Activated CD8-positive, alpha-beta memory T cell treated with anti-CD3 and anti-CD28 coated beads for 1 hour (primary cell): Measurements from ENCODE around the gene KCNIP4.
"Not testable (repeated sequence)": the region's sequence is repeated elsewhere in the genome, so short reads cannot be mapped to it uniquely, and the experiment has no call there.

Source experiments
- DNase-seq, 2 donors: peaks; one replicate each; pipeline ENCODE4 v3.0.0-alpha.2; 2020; ENCODE audit warnings: low read depth in 1 of 2; ENCODE audit errors: extremely low read depth in 1 of 2

The KCNIP4 gene

DNA sequence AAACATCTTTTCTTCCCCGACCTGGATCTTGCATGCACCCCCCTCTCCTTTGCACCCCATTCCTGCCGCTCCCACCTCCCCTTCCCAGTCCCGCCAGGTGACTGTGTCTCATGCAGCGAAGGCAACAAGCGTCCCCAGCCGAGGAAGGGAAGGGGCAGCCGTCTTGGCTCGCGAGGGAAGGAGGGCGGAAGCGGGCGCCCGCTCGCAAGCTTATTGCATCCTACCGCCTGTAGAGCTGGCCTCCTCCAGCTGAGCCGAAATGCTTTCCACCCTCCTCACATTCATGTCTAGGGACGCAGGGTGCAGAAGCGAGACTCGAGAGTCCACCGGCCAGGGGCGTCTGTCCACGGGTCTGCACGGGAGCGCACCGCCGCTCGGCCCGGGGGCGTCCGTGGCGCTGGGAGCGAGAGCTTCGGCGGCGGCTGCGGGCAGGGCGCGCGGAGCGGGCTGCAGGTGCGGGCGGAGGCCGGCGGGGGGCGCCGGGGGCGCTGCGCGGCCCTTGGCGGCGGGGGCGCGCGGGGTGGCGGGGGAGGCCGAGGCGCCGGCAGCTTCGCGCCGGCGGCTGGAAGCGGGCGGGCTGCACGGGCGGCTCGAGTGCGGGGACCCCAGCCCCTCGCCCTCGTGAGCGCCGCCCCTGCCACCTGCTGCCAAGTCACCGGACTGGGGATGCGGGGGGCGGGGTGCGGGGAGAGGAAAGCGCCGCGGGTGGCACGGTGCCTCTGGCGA is at the start of gene KCNIP4:
KCNIP4 (minus strand) TSS at position 426 of the 726 bp plus-strand sequence.
- no peak for DNase-seq

- DNase-seq = not testable (repeated sequence)
Measured at GRCh38 chr4:21996618-21997017, 48.0 kb upstream of the KCNIP4 start.

- no peak for DNase-seq
Measured at GRCh38 chr4:21992330-21992729, 43.8 kb upstream of the KCNIP4 start.

DNA sequence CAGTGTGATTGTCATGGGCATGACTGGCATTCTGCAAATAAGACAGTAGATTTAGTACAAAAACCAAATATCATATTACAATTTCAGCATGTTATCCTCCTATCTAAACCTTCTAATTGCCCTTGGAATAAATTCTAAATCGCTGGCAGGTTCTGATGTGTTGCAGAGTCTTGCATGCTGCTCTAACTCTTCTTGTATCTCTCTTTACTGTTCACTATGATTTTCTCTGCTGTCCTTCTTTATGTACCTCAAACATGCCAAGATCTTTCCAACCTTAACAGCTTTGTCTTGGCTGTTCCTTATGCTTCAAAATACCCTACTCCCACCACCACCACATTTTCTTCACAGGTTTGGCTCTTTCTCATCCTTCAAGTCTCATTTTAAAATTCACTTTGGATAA is 43.0 kb upstream of the KCNIP4 start:
- DNase-seq = no peak

- DNase-seq = no peak
Measured at GRCh38 chr4:21991050-21991449, 42.5 kb upstream of the KCNIP4 start.

GRCh38 chr4:21989351-21989750 is 40.8 kb upstream of the KCNIP4 start:
- no peak for DNase-seq

DNA sequence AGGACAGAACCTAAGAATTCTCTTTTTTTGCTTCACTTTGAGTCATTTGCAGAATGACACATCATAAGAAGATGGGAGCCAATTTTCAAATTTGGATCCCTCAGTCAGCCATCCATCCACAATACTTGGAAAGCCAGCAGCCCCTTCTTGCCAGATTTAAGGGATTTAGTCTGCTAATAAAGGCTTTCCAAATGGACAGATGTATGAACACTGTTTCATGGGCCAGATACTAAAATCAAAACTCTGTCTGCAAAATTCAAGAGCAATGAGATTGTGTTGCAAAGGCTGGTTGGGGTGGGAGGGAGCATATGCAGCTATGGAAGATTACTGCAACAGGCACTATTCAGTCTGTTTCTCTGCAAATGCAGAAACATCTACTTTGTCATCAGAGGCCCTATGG is 37.7 kb upstream of the KCNIP4 start:
- DNase-seq = no peak

DNA sequence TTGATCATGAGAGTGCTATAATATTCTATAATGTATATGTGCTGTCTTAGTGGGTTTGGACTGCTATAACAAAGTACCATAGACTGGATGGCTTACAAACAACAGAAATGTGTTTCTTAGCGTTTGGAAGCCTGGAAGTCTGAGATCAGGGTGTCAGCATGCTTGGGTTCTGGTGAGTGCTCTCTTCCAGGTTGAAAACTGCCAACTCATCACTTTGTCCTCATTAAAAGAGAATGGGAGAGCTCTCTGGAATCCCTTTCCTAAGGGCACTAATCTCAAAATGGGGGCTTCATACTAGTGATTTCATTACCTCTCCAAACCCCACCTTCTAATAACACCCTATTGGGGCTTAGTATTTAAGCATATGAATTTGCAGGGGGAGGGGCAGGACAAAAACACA is 33.5 kb upstream of the KCNIP4 start:
- no peak for DNase-seq

- no peak for DNase-seq
Measured at GRCh38 chr4:21979196-21979595, 30.6 kb upstream of the KCNIP4 start.

DNA sequence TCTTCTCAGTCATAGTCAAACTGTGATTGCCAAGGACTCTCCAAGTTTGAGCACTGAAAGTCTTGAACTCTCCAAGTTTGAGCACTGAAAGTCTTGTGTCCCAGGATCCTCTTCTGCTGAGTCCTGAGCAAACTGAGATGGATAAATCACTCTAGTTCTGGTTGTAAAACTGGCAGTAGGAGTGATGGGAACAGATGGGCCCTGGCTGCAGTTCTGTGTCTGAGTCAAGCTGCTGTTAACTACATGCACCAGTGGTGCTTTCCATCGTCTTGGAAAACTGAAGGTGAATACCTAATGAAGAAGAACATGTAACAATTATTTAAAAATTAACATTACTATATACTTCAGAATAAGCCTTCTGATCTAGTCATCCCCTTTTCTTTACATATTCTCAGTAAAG is 27.6 kb upstream of the KCNIP4 start:
- no peak for DNase-seq

DNA sequence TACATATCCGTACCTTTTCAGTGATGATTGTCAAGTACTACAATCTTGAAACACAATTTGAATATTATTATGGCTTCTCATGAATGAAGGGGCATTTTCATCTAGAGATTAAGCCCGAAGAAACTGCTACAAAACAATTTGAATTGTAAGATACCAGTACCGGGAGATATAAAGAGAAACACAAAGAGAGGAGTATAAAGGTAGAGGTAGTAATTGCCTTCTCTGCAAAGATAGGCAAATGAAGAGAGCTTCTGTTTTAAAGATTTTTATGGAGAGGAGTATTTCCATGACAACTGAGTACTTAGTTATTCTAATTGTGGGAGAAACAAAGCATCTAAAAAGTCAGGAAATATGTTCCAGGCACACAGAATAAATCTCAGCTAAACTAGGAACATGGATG is 25.3 kb upstream of the KCNIP4 start:
- no peak for DNase-seq

DNA sequence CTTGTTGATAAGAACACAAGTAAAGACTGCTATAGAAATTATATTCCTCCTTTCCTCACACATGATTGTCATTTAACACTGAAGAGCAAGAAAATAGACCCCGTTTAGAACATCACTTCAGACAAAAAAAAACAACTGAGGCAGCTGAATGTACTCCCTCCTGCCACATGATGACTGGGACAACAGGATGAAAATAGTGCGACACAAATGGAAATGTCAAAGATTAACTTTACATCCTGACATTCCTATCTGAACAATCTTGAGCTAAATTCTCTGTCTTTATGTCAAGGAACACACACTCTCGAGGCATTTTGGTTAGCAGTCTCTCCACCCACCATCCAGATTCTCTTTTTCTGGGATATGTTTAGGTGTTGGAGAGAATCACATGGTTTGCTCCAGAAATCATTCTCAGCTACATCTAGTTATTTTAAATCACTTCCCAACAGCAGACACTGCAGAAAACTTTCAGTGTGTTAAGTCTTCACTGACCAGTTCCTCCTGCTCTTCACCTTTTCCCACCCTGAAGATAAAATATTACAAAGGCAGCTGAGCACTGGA is 16.3 kb upstream of the KCNIP4 start:
- no peak for DNase-seq

GRCh38 chr4:21962691-21963090 is 14.1 kb upstream of the KCNIP4 start:
- no peak for DNase-seq

DNA sequence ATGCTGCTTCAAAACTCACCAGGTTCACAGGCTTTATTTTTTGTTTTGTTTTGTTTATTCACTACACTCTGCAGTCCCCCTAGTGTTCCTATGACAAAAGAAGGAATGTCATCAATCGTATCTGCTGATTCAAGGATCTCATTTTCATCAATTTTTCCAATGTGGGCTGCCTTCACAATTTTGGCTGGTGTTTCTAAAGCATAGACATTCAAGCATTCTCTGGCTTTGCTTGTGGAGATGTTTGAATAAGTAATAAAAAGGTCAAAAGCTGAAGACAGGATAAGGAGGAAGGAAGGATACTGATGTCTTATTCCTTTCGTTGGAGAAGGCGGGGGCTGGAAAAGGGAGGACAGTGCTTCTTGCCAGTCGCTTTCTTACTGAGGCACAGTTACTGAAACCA is 12.2 kb upstream of the KCNIP4 start:
- DNase-seq = no peak

GRCh38 chr4:21954916-21955315 is 6.3 kb upstream of the KCNIP4 start:
- DNase-seq = no peak

DNA sequence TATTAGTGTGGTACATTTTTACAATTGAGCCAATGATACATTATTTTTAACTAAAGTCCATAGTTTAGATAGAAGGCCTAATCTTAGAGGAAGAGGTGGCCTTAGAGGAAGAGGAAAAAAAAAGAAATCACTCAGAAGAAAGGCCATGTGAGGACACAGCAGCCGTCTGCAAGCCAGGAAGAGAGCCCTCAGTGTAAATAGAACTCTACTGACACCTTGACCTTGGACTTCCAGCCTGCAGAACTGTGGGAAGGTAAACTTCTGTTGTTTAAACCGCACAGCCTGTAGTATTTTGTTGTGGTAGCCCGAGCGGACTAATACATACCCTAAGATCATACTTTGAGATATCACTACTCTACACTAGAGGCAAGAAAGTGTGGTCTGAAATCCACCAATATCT is 5.1 kb upstream of the KCNIP4 start:
- no peak for DNase-seq

- DNase-seq = no peak
Measured at GRCh38 chr4:21952549-21952948, 4.0 kb upstream of the KCNIP4 start.

DNA sequence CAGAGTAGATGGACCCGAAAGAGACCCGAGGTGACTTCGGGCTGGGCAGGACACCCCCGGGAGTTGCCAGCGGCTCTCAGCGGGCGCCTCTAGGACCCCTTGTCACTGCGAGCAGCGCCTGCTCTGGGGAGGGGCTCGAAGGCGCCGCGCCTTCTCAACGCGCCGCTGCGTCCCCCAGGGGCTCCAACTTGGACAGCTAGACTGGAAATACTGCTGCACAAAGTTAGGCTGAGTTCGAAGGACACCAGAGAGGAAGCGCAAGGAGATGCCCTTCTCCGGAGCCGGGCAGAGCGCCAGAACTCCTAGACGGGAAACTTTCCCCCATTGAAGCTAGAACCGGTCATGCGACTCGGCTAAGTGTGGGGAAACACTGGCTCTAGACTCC is 493 bp upstream of the KCNIP4 start:
- DNase-seq = no peak

GRCh38 chr4:21947791-21948346 is 703 bp downstream of the KCNIP4 start:
- DNase-seq = no peak

- DNase-seq = no peak
Measured at GRCh38 chr4:21946858-21947257, 1.7 kb downstream of the KCNIP4 start.

GRCh38 chr4:21921526-21922180 is 26.9 kb downstream of the KCNIP4 start:
- DNase-seq = no peak

GRCh38 chr4:21915761-21916160 is 32.8 kb downstream of the KCNIP4 start:
- no peak for DNase-seq
